ENCODE data around the gene PELI2.

The PELI2 gene

DNA sequence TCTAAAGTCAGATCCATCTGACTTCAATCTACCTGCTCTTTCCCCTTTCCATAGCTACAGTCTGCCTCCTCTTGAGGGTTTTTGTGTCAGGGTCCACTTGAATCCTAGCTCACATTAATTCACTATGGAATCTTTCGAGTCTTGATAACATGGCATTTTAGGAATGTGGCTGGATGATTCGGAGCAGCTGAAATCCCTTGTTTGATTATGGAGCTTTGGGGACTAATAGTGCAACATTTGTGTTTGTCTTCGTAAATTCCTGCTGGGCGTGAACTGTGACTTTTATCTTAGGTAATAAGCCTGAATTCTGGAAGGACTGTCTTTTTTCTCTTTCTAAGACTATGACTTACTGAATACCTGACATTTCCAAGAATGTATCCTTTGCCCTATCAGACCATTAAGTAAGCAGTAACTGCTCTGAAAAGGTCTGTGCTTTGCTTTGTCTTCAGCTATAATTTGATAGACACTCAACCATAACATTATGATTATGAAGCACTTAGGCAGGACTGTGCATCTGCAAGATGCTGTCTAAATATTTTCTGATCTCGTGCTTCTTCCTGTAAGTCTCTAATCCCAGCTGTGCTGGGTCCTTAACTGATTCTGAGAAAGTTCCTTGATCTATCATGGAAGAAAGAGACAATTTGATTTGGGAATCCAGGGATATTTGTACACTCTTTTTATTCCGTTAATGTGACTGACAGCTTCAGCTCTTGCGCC is 19.0 kb upstream of the PELI2 start:
- Histone ChIP-seq H3K9ac (ENCODE audit: low read length) (no peak overlapping the region), H3K36me3 (ENCODE audit: control insufficient read depth, low read depth, low read length) (no peaks in the 10 kb centered on the region), H3K27ac (ENCODE audit: low read length) (no peak overlapping the region), H3K9me3 (ENCODE audit: control insufficient read depth, low read depth, low read length) (no peaks in the 10 kb centered on the region), H3K27me3 (ENCODE audit: control insufficient read depth, insufficient read depth, low read length) (no peaks in the 10 kb centered on the region), H3K4me3 (ENCODE audit: low read length) (no peak overlapping the region), H3K4me1 (ENCODE audit: control insufficient read depth, low read depth, low read length) (no peaks in the 10 kb centered on the region)

GRCh38 chr14:56100556-56100955 is 17.7 kb upstream of the PELI2 start:
- H3K27me3 ChIP-seq (ENCODE audit: control insufficient read depth, insufficient read depth, low read length): no peaks in the 10 kb centered on the region
- H3K9me3 ChIP-seq (ENCODE audit: control insufficient read depth, low read depth, low read length): no peaks in the 10 kb centered on the region
- no peak overlapping the region for H3K4me3 ChIP-seq (ENCODE audit: low read length)
- no peak overlapping the region for H3K9ac ChIP-seq (ENCODE audit: low read length)
- H3K27ac ChIP-seq (ENCODE audit: low read length): no peak overlapping the region
- no peaks in the 10 kb centered on the region for H3K36me3 ChIP-seq (ENCODE audit: control insufficient read depth, low read depth, low read length)
- no peaks in the 10 kb centered on the region for H3K4me1 ChIP-seq (ENCODE audit: control insufficient read depth, low read depth, low read length)

DNA sequence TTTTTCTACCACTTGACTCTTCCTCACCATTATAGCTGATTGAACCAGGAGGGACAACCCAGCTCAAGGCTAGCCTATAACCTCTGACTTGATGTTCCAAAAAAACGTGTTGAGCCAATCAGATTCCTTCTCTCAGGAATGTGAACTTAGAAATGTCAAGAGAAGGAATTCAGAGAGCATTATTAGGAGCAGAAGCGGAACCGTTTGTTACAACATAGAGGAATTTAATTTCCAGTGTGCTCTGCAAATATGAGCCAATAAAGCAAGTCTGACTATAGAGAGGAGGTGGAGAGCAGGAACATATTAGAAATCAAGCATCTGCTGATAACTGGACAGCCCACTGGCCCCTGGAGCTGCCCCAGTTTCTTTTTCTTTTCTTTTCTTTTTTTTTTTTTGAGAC is 15.3 kb upstream of the PELI2 start:
- Histone ChIP-seq H3K9me3 (ENCODE audit: control insufficient read depth, low read depth, low read length) (no peaks in the 10 kb centered on the region), H3K27ac (ENCODE audit: low read length) (no peak overlapping the region), H3K9ac (ENCODE audit: low read length) (no peak overlapping the region), H3K36me3 (ENCODE audit: control insufficient read depth, low read depth, low read length) (no peaks in the 10 kb centered on the region), H3K27me3 (ENCODE audit: control insufficient read depth, insufficient read depth, low read length) (no peaks in the 10 kb centered on the region), H3K4me1 (ENCODE audit: control insufficient read depth, low read depth, low read length) (no peaks in the 10 kb centered on the region), H3K4me3 (ENCODE audit: low read length) (no peak overlapping the region)

DNA sequence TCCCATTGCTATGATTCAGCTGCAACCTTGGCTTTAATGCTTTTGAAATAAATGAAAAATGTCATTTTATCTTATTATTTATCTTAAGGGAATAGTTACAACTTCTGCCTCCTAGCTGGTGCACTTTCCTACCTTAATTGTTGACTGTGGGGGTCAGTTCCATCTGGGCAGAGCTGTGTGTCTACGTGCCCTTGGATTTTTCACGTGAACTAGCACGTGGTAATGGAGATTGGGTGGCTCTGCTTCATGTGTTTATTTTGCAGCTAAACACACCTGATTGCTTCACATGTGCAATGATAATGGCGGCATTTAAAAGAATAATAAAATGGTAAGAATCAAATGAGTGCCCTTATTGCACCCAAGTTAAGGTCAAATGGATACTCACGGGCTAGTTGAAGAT is 10.6 kb upstream of the PELI2 start:
- no peak overlapping the region for H3K27ac ChIP-seq (ENCODE audit: low read length)
- H3K4me3 ChIP-seq (ENCODE audit: low read length): no peak overlapping the region
- H3K9me3 ChIP-seq (ENCODE audit: control insufficient read depth, low read depth, low read length): no peaks in the 10 kb centered on the region
- H3K27me3 ChIP-seq (ENCODE audit: control insufficient read depth, insufficient read depth, low read length): no peaks in the 10 kb centered on the region
- no peaks in the 10 kb centered on the region for H3K4me1 ChIP-seq (ENCODE audit: control insufficient read depth, low read depth, low read length)
- no peak overlapping the region for H3K9ac ChIP-seq (ENCODE audit: low read length)
- no peaks in the 10 kb centered on the region for H3K36me3 ChIP-seq (ENCODE audit: control insufficient read depth, low read depth, low read length)

DNA sequence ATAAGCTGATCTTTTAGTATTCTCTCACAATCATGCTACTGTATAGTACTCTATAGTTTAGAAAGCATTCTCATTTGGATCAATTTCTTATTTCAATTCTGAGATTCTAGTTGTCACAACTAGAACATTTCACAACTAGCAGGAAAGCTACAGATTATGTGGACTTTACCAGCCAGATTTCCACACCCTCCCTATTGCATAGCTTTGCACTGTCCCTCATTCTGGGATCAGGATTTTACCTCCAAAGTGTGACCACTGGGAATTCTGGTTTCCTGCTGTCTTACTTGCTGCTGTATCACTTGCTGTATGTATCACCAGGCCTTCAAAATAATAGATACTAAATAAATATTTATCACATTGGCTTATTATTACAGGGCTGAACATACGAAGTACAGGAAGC is 10.2 kb upstream of the PELI2 start:
- Histone ChIP-seq H3K9ac (ENCODE audit: low read length) (no peak overlapping the region), H3K36me3 (ENCODE audit: control insufficient read depth, low read depth, low read length) (no peaks in the 10 kb centered on the region), H3K4me1 (ENCODE audit: control insufficient read depth, low read depth, low read length) (no peaks in the 10 kb centered on the region), H3K27ac (ENCODE audit: low read length) (no peak overlapping the region), H3K27me3 (ENCODE audit: control insufficient read depth, insufficient read depth, low read length) (no peaks in the 10 kb centered on the region), H3K9me3 (ENCODE audit: control insufficient read depth, low read depth, low read length) (no peaks in the 10 kb centered on the region), H3K4me3 (ENCODE audit: low read length) (no peak overlapping the region)

DNA sequence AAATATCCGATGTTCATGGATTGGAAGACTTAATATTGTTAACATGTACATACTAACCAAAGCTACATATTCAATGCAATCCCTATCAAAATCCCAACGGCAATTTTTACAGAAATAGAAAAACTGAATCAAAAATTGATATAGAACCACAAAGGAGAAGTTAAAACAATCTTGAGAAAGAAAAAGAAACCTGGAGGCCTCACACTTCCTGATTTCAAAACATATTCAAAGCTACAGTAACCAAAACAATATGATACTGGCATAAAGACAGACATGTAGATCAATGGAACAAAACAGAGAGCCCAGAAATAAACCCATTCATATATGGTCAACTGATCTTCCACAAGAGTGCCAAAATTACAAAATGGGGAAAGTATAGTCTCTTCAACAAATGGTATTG is 5.4 kb upstream of the PELI2 start:
- Histone ChIP-seq H3K9ac (ENCODE audit: low read length) (no peak overlapping the region), H3K27ac (ENCODE audit: low read length) (no peak overlapping the region), H3K9me3 (ENCODE audit: control insufficient read depth, low read depth, low read length) (no peaks in the 10 kb centered on the region), H3K4me3 (ENCODE audit: low read length) (no peak overlapping the region), H3K4me1 (ENCODE audit: control insufficient read depth, low read depth, low read length) (peaks cover 11% of the 10 kb centered on the region), H3K36me3 (ENCODE audit: control insufficient read depth, low read depth, low read length) (no peaks in the 10 kb centered on the region), H3K27me3 (ENCODE audit: control insufficient read depth, insufficient read depth, low read length) (peaks cover 5% of the 10 kb centered on the region)

GRCh38 chr14:56115334-56115870 is 2.8 kb upstream of the PELI2 start:
- H3K9ac ChIP-seq (ENCODE audit: low read length): no peak overlapping the region
- H3K4me1 ChIP-seq (ENCODE audit: control insufficient read depth, low read depth, low read length): peaks cover 18% of the 10 kb centered on the region
- H3K9me3 ChIP-seq (ENCODE audit: control insufficient read depth, low read depth, low read length): no peaks in the 10 kb centered on the region
- peaks cover 14% of the 10 kb centered on the region for H3K27me3 ChIP-seq (ENCODE audit: control insufficient read depth, insufficient read depth, low read length)
- no peak overlapping the region for H3K4me3 ChIP-seq (ENCODE audit: low read length)
- no peaks in the 10 kb centered on the region for H3K36me3 ChIP-seq (ENCODE audit: control insufficient read depth, low read depth, low read length)
- no peak overlapping the region for H3K27ac ChIP-seq (ENCODE audit: low read length)

DNA sequence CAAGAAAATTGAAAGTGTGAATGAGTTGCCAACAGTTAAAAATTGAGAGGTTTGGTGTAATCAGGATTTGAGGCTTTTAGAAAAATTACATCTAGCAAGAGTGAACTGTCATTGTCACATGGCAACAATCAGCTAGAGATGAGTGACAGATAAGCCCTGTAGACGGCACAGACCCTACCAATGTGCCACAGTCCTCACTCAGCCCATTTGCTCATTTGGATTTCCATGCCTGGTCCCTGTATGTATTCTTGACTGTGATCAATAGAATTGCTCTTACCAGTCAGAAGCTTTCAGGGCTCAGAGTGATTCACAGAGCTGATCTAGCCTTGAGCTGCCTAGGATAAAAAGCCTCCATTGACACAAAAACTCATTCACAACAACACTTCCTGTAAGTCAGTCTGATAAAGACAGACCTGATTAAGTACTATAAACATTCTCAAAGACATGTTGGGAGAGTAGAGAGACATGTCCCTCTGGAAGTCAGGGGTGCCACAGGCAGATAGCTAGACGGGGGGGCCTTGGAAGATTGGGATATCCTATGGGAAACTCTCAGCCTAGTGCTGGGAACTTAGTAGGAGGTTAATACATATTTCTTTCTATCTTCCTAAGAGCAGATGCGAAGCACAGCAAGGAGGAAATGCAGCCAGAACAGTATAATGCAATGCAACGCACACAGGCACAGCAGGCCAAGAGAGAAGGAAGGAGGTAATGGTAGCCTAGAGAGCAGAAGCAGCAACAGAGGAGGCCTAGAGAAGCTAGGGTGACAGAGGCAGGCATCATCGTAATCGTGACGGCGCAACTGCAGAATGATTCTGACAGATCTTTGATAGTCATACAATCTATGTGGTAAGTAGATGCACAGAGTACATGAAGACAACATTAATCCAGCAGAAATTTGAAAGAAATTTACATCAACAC is 2.0 kb upstream of the PELI2 start:
- H3K27me3 ChIP-seq (ENCODE audit: control insufficient read depth, insufficient read depth, low read length): peaks cover 22% of the 10 kb centered on the region
- H3K27ac ChIP-seq (ENCODE audit: low read length): no peak overlapping the region
- H3K4me1 ChIP-seq (ENCODE audit: control insufficient read depth, low read depth, low read length): peaks cover 18% of the 10 kb centered on the region

DNA sequence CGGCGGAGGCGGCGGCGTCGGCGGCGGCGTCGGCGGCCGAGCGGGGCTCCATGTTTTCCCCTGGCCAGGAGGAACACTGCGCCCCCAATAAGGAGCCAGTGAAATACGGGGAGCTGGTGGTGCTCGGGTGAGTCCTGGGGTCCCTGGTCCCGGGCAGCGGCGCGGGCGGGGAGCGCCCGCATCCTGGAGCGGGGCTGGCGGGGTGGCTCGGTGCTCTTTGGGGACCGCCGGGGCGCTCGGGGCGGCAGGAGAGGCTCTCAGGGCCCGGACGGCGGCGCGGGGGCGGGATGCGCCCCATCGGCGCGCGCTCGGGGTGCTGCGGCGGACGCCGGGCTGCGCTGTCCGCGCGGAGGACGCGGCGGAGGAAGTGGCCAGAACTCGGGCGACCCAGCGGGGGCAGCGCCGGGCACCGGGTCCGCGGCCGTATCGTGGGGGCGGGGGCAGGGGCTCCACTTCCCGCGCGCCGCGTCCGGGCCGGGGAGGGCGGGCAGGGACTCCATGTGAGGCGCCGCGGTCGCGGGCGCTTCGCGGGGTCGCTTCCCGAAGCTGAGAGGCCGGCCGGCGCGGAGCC is 485 bp downstream of the PELI2 start:
- H3K4me1 ChIP-seq (ENCODE audit: control insufficient read depth, low read depth, low read length): peaks cover 18% of the 10 kb centered on the region
- H3K9me3 ChIP-seq (ENCODE audit: control insufficient read depth, low read depth, low read length): no peaks in the 10 kb centered on the region
- H3K27me3 ChIP-seq (ENCODE audit: control insufficient read depth, insufficient read depth, low read length): peaks cover 31% of the 10 kb centered on the region
- H3K4me3 ChIP-seq (ENCODE audit: low read length): peak overlapping the region; percentile 72
- H3K27ac ChIP-seq (ENCODE audit: low read length): no peak overlapping the region
- H3K9ac ChIP-seq (ENCODE audit: low read length): peak overlapping the region; percentile 37
- no peaks in the 10 kb centered on the region for H3K36me3 ChIP-seq (ENCODE audit: control insufficient read depth, low read depth, low read length)

More for the DNA sequence above, 2.0 kb upstream of the PELI2 start:
- no peak overlapping the region for H3K4me3 ChIP-seq (ENCODE audit: low read length)
- no peak overlapping the region for H3K9ac ChIP-seq (ENCODE audit: low read length)
- H3K36me3 ChIP-seq (ENCODE audit: control insufficient read depth, low read depth, low read length): no peaks in the 10 kb centered on the region
- no peaks in the 10 kb centered on the region for H3K9me3 ChIP-seq (ENCODE audit: control insufficient read depth, low read depth, low read length)

DNA sequence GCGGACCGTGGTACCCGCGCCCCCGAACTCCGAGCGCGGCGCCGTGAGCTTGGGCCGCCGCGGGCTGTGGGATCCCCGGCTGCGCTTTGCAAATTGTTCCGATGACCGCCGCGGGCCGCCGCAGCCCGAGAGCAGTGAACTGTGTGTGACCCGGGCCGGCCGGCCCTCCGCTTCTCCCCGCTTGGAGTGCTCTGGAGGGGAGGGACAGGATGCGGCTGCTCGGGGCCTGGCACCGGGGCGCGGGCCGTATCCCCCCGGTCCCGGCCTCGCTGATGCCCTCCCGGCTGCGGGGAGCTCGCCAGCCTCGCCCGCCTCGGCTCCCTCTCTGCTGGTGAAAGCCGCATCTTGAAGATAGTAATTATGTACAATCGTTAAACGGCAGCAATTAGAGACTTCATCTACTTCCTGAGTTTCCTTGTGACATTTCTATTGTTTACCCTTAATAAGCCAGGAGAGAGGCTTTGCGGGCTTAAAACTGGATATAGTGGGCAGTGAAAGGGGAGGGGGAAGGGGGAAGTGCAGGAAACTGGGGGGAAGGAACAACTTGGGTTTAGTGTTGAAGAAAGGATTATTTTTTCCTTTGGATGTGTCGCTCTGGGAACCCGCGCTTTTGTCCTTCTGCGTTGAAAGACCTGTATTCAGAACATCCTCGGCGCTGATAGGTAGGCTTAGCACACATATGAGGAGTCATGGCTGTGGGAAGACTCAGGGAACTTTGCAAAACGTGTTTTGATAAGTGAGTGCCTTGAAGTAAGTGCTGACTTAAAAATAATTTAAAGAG is 1.2 kb downstream of the PELI2 start:
- H3K36me3 ChIP-seq (ENCODE audit: control insufficient read depth, low read depth, low read length): no peaks in the 10 kb centered on the region
- peaks cover 31% of the 10 kb centered on the region for H3K27me3 ChIP-seq (ENCODE audit: control insufficient read depth, insufficient read depth, low read length)
- H3K9ac ChIP-seq (ENCODE audit: low read length): peak overlapping the region; percentile 37
- no peaks in the 10 kb centered on the region for H3K9me3 ChIP-seq (ENCODE audit: control insufficient read depth, low read depth, low read length)
- H3K27ac ChIP-seq (ENCODE audit: low read length): no peak overlapping the region
- peak overlapping the region; percentile 72 for H3K4me3 ChIP-seq (ENCODE audit: low read length)
- H3K4me1 ChIP-seq (ENCODE audit: control insufficient read depth, low read depth, low read length): peaks cover 18% of the 10 kb centered on the region
